BJ (cell line): Measurements from ENCODE around the gene CASD1. TPM values are rescaled to one million over a fixed set of nuclear protein-coding genes. Genes with fewer than 3 reads are reported as not detected.

Source experiments
- CTCF ChIA-PET: fragments of 350-600 bp; formaldehyde crosslinking; extraction: SDS; loops from one replicate; lab custom pipeline; 2021; ENCODE audit warnings: antibody characterized with exemption, inconsistent platforms; lab: Yijun Ruan, JAX
- POLR2A ChIA-PET: fragments of 300-600 bp; sonication (Branson Sonifier 250); formaldehyde crosslinking; extraction: SDS; loops from one replicate; lab custom pipeline; 2021; ENCODE audit warnings: antibody characterized with exemption; lab: Charles Lee
- DNase-seq: peaks from one replicate; pipeline ENCODE4 v3.0.0-alpha.2; 2011; ENCODE audit warnings: low read depth
- H3K27me3 ChIP-seq: 2 replicates; pipeline ENCODE4 v1.6.0; 2011; ENCODE audit warnings: low read length; ENCODE audit not compliant: control insufficient read depth, insufficient read depth
- H3K36me3 ChIP-seq: 2 replicates; pipeline ENCODE4 v1.5.1; 2011; ENCODE audit warnings: low read length; ENCODE audit not compliant: control insufficient read depth, insufficient read depth
- H3K4me3 ChIP-seq: 2 replicates; pipeline ENCODE4 v1.5.1; 2011; ENCODE audit warnings: low read depth, mild to moderate bottlenecking, control low read depth, low read length
- CTCF ChIP-seq: IDR thresholded peaks from 2 replicates; pipeline ENCODE4 v1.5.1; 2011; ENCODE audit warnings: low read depth, mild to moderate bottlenecking, control low read depth, inconsistent platforms, low read length, moderate library complexity; ENCODE audit not compliant: insufficient read depth
- polyA plus RNA-seq: library from polyadenylated mRNA; depleted of rRNA; stranded (reverse); fragments of >200 nt; gene quantifications from 2 replicates; pipeline ENCODE4 v1.2.3, GENCODE V29; 2011

CASD1 gene
- polyA plus RNA-seq, 1 experiment = 4.2 TPM

GRCh38 chr7:94577357-94577756, 67.7 kb downstream of the CASD1 start:
- POLR2A ChIA-PET = no interaction called here
- H3K4me3 ChIP-seq = no peak overlapping the region
- H3K36me3 ChIP-seq = no peaks in the 10 kb centered on the region
- TF ChIP-seq CTCF = no peak
- CTCF ChIA-PET = no interaction called here
- no peaks in the 10 kb centered on the region for H3K27me3 ChIP-seq
- no peak for DNase-seq

- ChIA-PET CTCF (no interaction called here), POLR2A (no interaction called here)
- Histone ChIP-seq H3K27me3 (no peaks in the 10 kb centered on the region), H3K4me3 (no peak overlapping the region), H3K36me3 (no peaks in the 10 kb centered on the region)
- TF ChIP-seq CTCF = no peak
- no peak for DNase-seq
Measured at GRCh38 chr7:94578614-94579013, 69.0 kb downstream of the CASD1 start.

- CTCF ChIA-PET = no interaction called here
- H3K4me3 ChIP-seq = no peak overlapping the region
- TF ChIP-seq CTCF = no peak
- no peaks in the 10 kb centered on the region for H3K36me3 ChIP-seq
- POLR2A ChIA-PET = no interaction called here
- H3K27me3 ChIP-seq = no peaks in the 10 kb centered on the region
- DNase-seq = no peak
Measured at GRCh38 chr7:94579470-94579869, 69.9 kb downstream of the CASD1 start.

GRCh38 chr7:94580601-94581000, 71.0 kb downstream of the CASD1 start:
- H3K36me3 ChIP-seq = no peaks in the 10 kb centered on the region
- POLR2A ChIA-PET = no interaction called here
- TF ChIP-seq CTCF = no peak
- no peak overlapping the region for H3K4me3 ChIP-seq
- CTCF ChIA-PET = no interaction called here
- DNase-seq = peak; percentile 26
- no peaks in the 10 kb centered on the region for H3K27me3 ChIP-seq

- Histone ChIP-seq H3K4me3 (no peak overlapping the region), H3K27me3 (no peaks in the 10 kb centered on the region), H3K36me3 (no peaks in the 10 kb centered on the region)
- ChIA-PET CTCF (interaction anchor here (0.9 kb wide), 1 partner anchor 11 kb away, joined by 4 read pairs; no protein-coding TSS in a partner anchor), POLR2A (no interaction called here)
- no peak for TF ChIP-seq CTCF
- peak; percentile 5 for DNase-seq
Measured at GRCh38 chr7:94584113-94584512, 74.5 kb downstream of the CASD1 start.
